HG02852 (cell line): ENCODE results near the gene TMEM135.
A peak's percentile ranks its signal among the peaks of the same experiment; 100 is the strongest.
"Not testable (repeated sequence)": the region's sequence is repeated elsewhere in the genome, so short reads cannot be mapped to it uniquely, and the experiment has no call there.

Experiments
- ATAC-seq: cut with Tn5 transposase; IDR thresholded peaks from one replicate; pipeline ENCODE4 v1.9.1; 2021; ENCODE audit warnings: mild to moderate bottlenecking, moderate library complexity; ENCODE audit not compliant: unreplicated experiment

The TMEM135 gene

DNA sequence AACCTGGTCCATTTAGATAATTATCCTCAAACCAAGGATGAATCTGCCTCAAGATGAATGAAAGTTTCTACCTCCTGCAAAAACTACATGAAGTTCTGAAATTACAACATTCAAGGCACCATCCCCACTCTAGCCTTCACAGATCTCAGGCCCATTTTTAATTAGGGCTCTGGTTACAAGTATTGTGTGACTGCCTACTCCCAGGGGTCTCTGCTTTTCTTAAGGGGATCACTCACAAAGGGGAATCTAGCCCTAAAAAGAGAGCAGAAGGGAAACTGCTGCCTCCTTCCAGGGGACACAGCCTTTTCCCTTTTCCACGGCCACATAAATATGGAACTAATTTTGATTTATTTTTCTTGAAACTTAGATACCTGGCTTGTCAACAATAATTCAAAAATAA, 17.4 kb upstream of the TMEM135 start:
- ATAC-seq, result no peak

DNA sequence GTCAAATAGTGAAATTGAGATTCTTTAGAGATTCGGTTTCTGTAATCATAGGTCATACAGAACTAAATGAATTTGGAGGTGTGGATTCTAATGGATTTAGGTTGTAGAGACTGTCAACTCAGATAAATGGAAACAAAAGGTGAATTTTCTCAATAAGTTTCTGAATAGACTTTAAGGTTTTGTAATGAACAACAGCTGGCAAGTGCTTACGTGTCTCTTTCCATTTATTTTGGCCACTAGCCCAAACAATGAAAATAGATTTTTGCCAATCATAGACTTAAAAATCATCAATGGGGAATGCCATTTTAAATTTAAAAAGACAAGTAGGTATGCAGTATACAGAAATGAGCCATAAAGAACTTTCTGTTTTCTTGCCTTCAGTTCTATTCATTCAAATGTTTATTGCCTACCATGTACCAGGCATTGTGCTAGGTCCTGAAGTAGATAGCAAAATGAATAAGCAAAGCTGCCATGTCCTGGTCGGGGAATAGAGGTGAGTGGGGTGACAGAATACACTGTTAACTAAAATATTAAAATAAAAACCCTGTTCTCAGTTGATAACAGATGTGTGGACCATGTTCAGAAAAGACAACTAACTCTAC, 16.9 kb upstream of the TMEM135 start:
- ATAC-seq, result no peak

DNA sequence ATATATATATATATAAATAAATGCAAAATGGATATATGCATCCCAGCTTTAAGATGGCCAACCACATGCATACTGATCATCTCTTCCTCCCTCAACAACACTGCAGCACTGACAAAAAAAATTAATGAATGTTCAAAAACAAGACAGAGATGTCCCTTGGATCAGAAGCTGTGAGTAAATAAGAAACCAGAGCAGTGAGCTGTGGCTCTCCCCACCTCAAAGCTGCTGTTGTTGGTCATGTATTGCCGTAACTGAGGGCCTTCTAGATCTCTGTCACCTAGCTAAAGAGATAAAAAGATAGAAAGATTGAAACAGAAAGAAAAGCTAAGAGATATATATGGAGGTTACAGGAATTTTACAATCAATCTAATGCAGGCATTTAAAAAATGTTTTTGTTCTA, 15.5 kb upstream of the TMEM135 start:
- ATAC-seq, result peak; percentile 87

DNA sequence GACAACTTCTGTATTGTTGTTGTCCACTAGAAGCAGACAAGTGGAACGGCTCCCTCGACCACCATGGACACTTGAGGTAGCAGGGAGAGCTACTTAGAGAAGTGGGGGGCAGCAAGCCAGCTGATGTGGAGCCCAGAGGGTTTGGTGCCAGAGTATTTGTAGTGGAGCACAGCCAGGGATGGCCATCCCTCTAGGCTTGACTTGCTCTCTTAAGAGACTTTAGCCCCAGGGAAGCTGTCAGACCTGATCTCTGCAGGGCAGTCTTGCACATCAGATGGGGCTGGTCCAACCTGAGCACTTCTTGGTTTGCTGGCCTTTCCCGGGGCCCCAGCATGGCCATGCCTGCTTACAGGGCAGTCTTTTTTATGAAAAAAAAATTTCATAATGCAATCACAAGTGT, 15.0 kb upstream of the TMEM135 start:
- peak; percentile 19 for ATAC-seq

DNA sequence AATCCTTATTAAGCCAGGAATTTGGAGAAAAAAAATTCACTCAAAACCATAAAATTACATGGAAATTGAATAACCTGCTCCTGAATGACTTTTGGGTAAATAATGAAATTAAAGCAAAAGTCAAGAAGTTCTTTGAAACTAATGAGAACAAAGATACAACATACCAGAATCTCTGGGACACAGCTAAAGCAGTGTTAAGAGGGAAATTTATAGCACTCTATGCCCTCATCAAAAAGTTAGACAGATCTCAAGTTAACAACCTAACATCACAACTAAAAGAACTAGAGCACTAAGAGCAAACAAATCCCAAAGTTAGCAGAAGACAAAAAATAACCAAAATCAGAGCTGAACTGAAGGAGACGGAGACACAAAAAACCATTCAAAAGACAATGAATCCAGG, 11.3 kb upstream of the TMEM135 start:
- not testable (repeated sequence) for ATAC-seq

GRCh38 chr11:87030458-87031054, 7.2 kb upstream of the TMEM135 start:
- ATAC-seq, result peak; percentile 47

- no peak for ATAC-seq
Measured at GRCh38 chr11:87031433-87032170, 6.1 kb upstream of the TMEM135 start.

DNA sequence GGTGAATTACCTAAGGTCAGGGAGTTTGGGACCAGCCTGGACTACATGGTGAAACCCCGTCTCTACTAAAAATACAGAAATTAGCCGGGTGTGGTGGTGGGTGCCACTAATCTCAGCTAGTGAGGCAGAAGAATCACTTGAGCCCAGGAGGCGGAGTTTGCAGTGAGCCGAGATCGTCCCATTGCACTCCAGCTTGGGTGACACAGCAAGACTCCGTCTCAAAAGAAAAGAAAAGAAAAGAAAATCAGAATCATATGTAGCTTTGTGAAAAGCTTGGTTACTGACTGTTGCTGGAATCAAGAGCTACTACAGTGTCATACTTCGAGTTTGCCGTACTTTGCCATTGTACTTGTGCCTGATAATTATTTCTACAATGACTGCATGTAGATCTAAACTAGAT, 4.2 kb upstream of the TMEM135 start:
- no peak for ATAC-seq

DNA sequence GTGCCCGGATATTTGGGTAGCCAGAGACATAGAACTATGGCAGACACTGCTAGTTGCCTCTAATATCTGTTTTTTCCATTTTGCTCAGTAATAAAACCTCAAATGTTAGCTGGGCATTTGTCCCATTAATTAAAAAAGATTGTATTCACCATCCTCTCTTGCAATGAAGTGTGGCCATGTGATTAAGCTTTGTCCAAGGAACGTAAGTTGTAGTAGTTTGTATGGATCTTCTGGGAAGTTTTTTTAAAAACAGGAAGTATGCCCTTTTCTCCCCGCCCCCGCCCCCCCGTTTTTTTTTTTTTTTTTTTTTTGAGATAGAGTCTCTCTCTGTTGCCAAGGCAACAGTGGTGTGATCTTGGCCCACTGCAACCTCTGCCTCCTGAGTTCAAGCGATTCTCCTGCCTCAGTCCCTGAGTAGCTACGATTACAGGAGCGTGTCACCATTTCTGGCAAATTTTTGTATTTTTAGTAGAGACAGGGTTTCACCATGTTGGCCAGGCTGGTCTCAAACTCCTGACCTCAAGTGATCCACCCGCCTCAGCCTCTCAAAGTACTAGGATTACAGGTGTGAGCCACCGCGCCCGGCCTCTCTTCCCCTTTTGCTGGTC, 1.7 kb upstream of the TMEM135 start:
- no peak for ATAC-seq

DNA sequence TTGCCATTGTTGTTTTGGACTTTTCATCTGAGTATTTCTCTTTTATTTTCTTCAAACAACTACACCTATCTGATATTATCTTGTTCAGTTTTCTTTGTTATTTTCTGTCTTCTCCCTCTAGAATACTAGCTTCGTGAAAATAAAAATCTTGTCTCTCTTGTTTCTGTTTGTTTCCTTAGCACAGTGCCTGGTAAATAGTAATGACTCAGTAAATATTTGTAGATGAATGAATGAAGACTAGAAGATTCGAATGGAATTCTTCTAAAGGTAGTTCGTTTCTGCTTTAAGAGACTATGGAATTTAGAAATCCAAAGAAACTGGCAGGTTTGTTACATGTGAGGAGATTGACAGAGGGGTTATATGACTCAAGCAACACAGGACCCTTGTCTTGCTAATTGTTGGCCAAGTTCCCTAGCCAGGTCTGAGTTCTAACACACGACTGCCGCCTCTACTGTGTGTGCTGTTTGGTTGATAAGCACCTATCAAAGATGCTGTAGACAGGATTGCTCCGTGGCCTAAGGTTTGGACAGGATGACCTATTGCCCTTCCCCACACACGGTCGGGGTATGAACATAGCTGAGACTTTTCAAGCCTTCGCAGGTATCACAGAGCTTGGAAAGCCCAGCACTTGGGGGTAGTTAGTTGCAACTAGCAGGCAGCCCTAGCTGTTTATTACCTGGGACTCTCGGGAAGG, 831 bp upstream of the TMEM135 start:
- peak; percentile 4 for ATAC-seq

- no peak for ATAC-seq
Measured at GRCh38 chr11:87038235-87038977, 672 bp downstream of the TMEM135 start.

DNA sequence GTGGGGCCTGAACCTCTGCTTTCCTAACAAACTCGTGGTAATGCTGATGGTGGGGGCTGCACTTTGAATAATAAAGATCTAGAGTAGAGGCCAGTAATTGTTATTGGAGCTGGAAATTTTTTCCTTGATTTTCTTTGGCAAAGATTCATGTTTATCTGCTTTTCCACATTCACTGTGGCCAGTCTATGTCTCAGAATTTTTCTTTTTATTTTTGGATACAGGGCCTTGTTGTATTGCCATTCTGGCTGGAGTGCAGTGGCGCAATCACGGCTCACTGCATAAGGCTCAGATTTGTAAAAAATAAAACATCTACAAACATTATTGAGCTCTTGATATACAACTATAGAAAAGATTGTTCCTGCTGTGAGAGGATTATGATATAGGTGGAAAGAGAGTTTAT, 1.6 kb downstream of the TMEM135 start:
- ATAC-seq, result no peak

DNA sequence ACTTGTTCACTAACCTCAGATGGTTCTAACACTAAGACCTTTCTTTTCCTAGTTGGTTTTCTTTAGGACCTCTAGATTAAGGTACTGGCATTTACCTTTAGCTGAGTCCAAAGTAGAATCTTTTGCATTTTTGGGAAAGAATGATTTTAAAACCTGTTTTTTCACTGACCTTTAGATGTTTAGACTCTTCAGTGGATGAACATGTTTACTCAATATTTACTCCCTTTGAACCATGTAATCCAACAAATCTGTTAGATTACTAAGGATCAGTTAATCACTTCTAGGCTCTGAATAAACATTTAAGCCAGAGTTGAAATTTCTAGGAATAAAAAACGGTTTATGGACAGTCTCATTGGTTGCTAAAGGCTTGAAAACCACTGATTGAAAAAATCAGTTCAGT, 6.2 kb downstream of the TMEM135 start:
- ATAC-seq, result no peak

- ATAC-seq, result no peak
Measured at GRCh38 chr11:87046824-87047223, 9.1 kb downstream of the TMEM135 start.

GRCh38 chr11:87056091-87056490, 18.4 kb downstream of the TMEM135 start:
- ATAC-seq, result no peak

- ATAC-seq, result no peak
Measured at GRCh38 chr11:87057749-87058148, 20.0 kb downstream of the TMEM135 start.

DNA sequence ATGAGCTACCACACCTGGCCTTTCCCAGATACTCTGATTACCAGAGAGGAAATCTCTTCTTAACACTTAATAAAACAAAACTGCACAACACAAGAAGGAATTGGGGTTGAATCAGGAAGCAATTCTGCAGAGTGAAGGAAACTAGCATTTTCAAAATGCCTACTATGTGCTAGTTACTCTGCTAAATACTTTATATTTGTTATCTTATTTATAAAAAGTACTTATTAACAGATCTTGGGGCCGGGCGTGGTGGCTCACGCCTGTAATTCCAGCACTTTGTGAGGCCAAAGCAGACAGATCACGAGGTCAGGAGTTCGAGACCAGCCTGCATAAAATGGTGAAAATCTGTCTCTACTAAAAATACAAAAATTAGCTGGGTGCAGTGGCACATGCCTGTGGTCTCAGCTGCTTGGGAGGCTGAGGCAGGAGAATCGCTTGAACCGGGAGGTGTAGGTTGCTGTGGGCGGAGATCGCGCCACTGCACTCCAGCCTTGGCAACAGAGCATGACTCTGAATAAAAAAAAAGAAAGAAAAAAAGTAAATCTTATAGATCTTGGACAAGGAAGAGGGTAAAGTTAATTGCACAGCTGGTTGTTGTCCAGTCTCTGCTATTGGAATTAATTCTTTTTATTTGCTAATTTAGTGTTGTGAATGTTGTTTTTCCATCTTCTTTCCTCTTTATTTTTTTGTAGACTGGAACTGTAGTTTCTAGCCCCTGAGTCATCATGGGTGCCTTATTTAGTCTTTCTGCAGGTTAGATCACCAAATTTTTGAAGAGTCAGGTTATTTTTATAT, 22.1 kb downstream of the TMEM135 start:
- ATAC-seq, result no peak

DNA sequence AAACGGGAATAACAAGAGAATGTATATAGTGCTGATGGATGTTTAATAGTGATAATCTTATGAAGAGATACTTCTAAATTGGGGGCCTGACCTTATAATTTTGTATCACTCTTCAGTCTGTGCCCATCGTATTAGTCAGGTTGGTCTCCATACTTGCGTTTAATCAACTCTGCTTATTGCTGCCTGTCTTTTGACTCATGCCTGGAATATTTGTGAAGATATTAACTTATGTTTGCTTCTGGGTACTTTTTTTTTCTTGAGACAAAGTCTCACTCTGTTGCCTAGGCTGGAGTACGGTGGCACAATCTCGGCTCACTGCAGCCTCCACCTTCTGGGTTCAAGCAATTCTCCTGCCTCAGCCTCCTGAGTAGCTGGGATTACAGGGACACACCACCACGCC, 24.0 kb downstream of the TMEM135 start:
- no peak for ATAC-seq

GRCh38 chr11:87063982-87064381, 26.2 kb downstream of the TMEM135 start:
- ATAC-seq, result no peak

DNA sequence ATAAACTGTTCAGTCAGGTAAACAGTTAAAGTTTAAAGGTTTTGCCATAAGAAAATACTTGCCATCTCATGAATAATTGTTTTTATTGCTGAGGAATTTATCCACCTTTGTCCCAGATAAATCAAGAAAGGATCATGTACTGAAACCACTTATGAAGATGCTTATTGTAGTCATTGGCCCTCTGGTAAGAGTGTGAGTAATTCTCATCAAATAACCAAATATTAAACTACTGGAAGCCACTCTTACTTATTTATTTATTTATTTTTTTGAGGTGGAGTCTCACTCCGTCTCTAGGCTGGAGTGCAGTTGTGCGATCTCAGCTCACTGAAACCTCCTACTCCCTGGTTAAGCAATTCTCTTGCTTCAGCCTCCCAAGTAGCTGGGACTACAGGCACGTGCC, 35.1 kb downstream of the TMEM135 start:
- no peak for ATAC-seq
